Retinal pigment epithelial cell (primary cell): ENCODE results near the gene DRC7.
"Not testable (repeated sequence)": the region's sequence is repeated elsewhere in the genome, so short reads cannot be mapped to it uniquely, and the experiment has no call there.

Experiments used
- DNase-seq: peaks from one replicate; pipeline ENCODE4 v3.0.0-alpha.2; 2010; ENCODE audit warnings: low read depth
- H3K4me3 ChIP-seq: 2 replicates; pipeline ENCODE4 v1.5.1; 2011; ENCODE audit warnings: mild to moderate bottlenecking, low read length, control low read depth, moderate library complexity
- CTCF ChIP-seq: conservative IDR thresholded peaks from 2 replicates; pipeline ENCODE4 v1.5.1; 2011; ENCODE audit warnings: low read depth, low read length, control low read depth, inconsistent platforms

Gene DRC7

GRCh38 chr16:57743886-57744641 is 49.5 kb downstream of the DRC7 start:
- TF ChIP-seq CTCF: no peak
- H3K4me3 ChIP-seq: no peak overlapping the region
- DNase-seq: no peak

- TF ChIP-seq CTCF: no peak
- DNase-seq: no peak
- no peak overlapping the region for H3K4me3 ChIP-seq
Measured at GRCh38 chr16:57744642-57744903, 50.0 kb downstream of the DRC7 start.

DNA sequence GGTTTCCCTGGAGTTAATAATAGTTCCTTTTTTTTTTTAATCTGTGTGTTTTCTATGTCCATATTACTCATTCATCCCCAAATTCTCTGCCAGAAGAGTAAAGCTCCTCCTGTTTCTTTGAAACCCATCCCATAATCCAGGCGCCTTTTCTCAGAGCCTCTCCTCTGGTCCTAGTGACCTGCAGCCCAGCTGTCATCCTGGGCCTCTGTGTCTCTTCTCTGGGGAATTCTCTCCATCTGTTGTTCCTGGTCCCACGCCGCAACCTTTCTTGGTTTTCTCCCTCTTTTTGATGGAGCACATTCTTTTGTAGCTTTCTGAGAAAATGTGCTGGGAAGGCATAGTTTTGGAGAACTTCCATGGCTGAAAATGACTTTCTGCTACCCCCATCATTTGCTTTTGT is 51.2 kb downstream of the DRC7 start:
- no peak for DNase-seq
- TF ChIP-seq CTCF: no peak
- no peak overlapping the region for H3K4me3 ChIP-seq

- H3K4me3 ChIP-seq: not testable (repeated sequence)
Measured at GRCh38 chr16:57746316-57746715, 51.7 kb downstream of the DRC7 start.

DNA sequence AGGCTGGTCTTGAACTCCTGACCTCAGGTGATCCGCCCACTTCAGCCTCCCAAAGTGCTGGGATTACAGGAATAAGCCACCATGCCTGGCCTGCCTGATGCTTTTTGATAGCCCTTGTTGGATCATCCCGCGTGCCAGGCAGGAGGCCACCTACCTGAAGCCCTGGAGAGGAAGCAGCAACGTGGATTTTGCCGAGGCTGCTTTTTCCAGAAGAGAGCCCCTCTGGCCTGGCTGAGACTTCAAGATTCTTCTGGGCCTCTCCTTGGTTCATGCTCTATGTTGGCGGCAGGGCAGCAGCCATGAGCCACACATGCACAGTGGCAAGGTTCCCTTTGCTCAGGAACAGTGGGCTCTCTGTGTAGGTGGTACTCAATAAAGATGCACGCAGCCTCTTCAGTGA is 52.5 kb downstream of the DRC7 start:
- no peak overlapping the region for H3K4me3 ChIP-seq
- no peak for DNase-seq
- TF ChIP-seq CTCF: no peak

More at GRCh38 chr16:57746316-57746715, 51.7 kb downstream of the DRC7 start:
- DNase-seq: not testable (repeated sequence)

GRCh38 chr16:57747496-57747895 is 52.9 kb downstream of the DRC7 start:
- no peak for DNase-seq
- no peak for TF ChIP-seq CTCF
- no peak overlapping the region for H3K4me3 ChIP-seq

DNA sequence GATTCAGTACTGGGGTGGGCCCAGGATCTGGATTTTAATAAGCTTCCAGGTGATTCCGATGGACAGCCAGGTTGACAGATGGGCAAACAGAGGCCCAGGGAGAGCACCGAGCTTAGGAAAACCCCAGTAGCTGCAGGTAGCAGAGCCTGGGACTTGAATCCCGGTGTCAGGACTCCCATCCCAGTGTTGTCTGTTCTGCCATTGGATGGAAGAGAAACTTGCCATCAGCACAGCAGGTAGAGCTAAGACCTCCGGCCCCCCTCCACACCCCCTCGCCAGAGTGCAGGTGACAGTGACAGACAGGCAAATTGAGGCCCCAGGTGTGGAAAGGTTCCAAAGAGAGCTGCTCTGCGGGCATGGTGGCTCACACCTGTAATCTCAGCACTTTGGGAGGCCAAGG is 53.4 kb downstream of the DRC7 start:
- no peak for DNase-seq
- H3K4me3 ChIP-seq: no peak overlapping the region

More for the DNA sequence above, 53.4 kb downstream of the DRC7 start:
- no peak for TF ChIP-seq CTCF
